Sigmoid colon (tissue), 4 donors: Measurements from ENCODE around the gene PRKCB.

ENCODE experiments used
- EP300 ChIP-seq, 4 donors: sonication (generic); formaldehyde crosslinking; IDR thresholded peaks; one replicate each; pipeline ENCODE4 v1.6.1; 2017; ENCODE audit warnings: antibody characterized with exemption in 4 of 4
- TF ChIP-seq, protein P1 (sequence below), 4 experiments: fragments of 450-650 bp in 3 of 4; fragments of 200-600 bp in 1 of 4; IDR thresholded peaks; one replicate each; pipeline ENCODE4 v1.5.1; 2016 to 2019; ENCODE audit warnings: antibody characterized with exemption in 4 of 4, mild to moderate bottlenecking in 3 of 4, moderate library complexity in 2 of 4

DNA sequence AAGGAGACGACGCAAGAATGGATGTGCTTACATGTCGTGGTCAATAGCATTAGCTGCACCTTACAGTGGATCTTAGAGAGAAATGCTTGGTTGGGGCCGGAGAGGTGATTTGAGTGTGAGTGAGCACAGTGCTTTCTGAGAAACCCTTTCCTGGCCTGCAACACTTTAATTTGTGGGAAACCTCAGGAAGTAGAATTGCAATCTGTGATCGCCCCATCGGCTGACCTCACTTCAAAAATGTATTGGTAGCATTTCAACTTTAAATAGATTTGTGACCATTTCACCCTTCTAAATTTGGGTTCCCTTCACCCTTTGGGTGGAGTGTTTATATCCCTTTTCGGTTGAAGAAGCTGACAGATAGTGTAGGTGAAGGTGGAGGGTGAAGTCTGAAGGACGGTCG lies 13.2 kb downstream of the PRKCB start:
- TF ChIP-seq, protein P1, sequence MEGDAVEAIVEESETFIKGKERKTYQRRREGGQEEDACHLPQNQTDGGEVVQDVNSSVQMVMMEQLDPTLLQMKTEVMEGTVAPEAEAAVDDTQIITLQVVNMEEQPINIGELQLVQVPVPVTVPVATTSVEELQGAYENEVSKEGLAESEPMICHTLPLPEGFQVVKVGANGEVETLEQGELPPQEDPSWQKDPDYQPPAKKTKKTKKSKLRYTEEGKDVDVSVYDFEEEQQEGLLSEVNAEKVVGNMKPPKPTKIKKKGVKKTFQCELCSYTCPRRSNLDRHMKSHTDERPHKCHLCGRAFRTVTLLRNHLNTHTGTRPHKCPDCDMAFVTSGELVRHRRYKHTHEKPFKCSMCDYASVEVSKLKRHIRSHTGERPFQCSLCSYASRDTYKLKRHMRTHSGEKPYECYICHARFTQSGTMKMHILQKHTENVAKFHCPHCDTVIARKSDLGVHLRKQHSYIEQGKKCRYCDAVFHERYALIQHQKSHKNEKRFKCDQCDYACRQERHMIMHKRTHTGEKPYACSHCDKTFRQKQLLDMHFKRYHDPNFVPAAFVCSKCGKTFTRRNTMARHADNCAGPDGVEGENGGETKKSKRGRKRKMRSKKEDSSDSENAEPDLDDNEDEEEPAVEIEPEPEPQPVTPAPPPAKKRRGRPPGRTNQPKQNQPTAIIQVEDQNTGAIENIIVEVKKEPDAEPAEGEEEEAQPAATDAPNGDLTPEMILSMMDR (IDR thresholded peaks at IDR 0.05), result no peak
- no peak for TF ChIP-seq EP300 (IDR thresholded peaks at IDR 0.05)
